Measurements from ENCODE around the gene OGFRL1.

OGFRL1 gene

DNA sequence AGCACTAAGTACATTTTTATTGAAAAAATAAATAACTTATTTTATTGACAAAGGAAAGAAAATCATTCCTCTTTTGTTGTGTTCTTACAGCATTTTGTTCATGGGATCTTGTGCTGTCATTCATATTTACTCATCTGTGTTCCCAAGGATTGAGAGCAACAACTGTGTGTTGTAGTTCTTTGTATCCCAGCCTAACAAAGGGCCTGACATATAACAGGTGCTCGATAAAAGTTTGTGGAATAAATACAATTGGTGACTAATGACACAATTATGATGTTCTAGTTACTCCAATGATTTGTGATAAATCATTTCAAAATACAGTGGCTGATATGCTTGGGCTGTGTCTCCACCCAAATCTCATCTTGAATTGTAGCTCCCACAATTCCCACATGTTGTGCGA, 7.9 kb upstream of the OGFRL1 start:
- DNase-seq, result no peak
- intact Hi-C loops (cut with DNase I), result no loop called here

DNA sequence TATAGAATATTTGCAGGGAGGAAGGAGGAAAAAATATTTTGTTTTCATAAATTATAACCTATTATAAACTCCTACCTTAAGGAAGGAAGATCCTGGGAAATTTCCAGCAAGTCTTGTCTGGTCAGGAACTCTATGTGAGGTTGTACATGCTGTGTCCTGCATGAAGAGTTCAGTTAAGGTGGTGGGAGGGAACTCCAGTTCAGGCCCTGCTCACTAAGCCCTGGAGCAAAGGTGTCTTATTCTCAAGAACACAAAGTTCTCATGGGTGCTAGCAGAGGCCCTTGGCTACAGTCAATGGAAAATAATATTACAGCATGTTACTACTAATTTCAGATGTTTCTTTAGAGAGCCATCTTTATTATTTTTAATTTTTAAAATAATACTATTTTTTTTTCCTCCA, 3.8 kb upstream of the OGFRL1 start:
- intact Hi-C loops (cut with DNase I), result no loop called here
- DNase-seq, result no peak

DNA sequence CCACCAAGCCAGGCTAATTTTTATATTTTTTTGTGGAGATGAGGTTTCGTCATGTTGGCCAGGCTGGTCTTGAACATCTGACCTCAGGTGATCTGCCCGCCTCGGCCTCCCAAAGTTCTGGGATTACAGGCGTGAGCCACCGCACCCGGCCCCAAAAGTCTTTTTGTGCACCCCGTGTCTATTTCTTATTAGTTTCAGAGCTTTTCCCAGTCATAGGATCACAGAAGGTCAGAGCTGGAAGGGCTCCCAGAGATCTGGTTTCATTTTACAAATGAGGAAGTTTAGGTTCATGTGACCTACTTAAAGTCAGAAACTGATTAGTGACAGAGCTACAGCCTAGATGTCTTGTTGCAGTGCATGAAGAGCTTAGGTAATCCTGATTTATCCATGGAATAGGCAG, 1.6 kb upstream of the OGFRL1 start:
- no peak for DNase-seq
- intact Hi-C loops (cut with DNase I), result no loop called here

GRCh38 chr6:71287926-71288227, 734 bp upstream of the OGFRL1 start:
- DNase-seq, result no peak
- intact Hi-C loops (cut with DNase I), result no loop called here

GRCh38 chr6:71289039-71289801, 609 bp downstream of the OGFRL1 start:
- intact Hi-C loops (cut with DNase I), result no loop called here
- peak in 3 of 10 donors; percentile 32 to 84 (median 77) for DNase-seq

DNA sequence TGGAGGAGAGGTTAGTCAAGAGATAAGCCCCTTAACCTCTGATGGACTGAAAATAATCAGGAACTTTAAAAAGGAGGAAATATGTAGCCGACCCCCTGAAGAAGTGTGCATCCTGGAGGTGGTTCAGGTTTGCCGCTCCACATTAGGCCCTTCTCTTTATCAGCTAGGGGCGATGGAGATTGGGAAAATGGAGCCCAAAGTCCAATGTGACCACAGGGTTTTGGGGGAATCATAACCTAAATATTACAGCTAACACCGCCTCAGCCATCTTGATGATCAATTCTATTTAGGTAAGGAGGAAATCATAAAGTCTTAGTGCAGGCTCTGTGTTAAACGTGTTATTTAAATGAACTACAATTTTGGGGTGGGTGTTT, 1.2 kb downstream of the OGFRL1 start:
- DNase-seq, result no peak
- intact Hi-C loops (cut with DNase I), result loop anchor here (5.0 kb wide), 1 partner anchor 133 kb away; no protein-coding TSS in a partner anchor

GRCh38 chr6:71290611-71291010, 2.0 kb downstream of the OGFRL1 start:
- intact Hi-C loops (cut with DNase I), result loop anchor here (5.0 kb wide), 1 partner anchor 132 kb away; no protein-coding TSS in a partner anchor
- no peak for DNase-seq

DNA sequence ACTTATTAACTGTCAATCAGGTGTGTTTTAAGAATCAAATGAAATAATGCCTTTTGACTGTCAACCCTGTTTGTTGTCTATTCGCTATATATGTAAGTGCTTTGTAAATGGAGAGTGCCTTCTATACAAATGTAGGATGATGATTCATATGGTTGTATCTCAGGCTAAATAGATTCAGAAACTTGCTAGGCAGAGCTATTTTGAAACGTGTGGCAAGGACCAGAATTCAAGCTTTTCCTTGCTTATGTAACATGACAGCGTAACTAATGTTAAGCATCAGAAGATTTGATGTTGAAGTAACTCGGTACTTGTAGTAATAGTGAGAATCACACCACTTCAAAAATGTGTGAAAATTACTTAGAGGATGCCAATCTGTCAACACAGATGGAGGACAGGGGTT, 3.4 kb downstream of the OGFRL1 start:
- DNase-seq, result no peak
- intact Hi-C loops (cut with DNase I), result loop anchor here (5.0 kb wide), 1 partner anchor 130 kb away; no protein-coding TSS in a partner anchor

DNA sequence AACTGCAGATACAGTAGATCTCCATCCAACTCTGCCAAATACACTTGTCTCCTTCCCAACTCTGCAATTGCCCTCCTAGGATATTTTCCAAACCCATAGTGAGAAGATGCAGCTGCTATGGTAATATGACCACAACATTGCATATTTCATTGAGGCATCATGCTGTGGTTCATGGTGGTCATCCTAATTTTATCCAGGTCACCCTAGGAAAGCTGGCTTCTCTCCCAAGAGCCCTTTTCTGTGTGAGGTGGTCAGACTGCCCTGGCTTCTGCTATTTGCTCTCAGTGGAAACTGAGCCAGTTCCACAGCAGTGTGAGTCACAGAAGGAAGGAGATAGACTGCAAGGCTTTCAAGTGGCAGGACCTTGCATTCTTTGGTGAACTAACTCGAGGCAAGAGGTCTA, 5.5 kb downstream of the OGFRL1 start:
- DNase-seq, result no peak
- intact Hi-C loops (cut with DNase I), result loop anchor here (5.0 kb wide), 1 partner anchor 128 kb away; no protein-coding TSS in a partner anchor

- no peak for DNase-seq
- intact Hi-C loops (cut with DNase I), result no loop called here
These were observed 9.8 kb downstream of the OGFRL1 start for GRCh38 chr6:71298459-71298858.

GRCh38 chr6:71299541-71300470, 11.2 kb downstream of the OGFRL1 start:
- DNase-seq, result no peak
- intact Hi-C loops (cut with DNase I), result no loop called here

GRCh38 chr6:71300561-71301168, 12.1 kb downstream of the OGFRL1 start:
- DNase-seq, result no peak
- intact Hi-C loops (cut with DNase I), result no loop called here

DNA sequence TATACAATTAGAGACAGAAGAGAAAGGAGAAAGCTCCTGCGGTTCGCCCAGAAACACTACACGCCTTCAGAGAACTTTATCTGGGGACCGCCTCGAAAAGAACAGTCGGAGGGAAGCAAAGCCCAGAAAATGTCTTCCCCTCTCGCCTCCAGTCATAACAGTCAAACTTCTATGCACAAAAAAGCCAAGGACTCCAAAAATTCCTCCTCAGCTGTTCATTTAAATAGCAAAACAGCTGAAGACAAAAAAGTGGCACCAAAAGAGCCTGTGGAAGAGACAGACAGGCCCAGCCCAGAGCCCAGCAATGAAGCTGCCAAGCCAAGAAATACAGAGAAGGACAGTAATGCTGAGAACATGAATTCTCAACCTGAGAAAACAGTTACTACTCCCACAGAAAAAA, 12.9 kb downstream of the OGFRL1 start:
- intact Hi-C loops (cut with DNase I), result no loop called here
- DNase-seq, result no peak

DNA sequence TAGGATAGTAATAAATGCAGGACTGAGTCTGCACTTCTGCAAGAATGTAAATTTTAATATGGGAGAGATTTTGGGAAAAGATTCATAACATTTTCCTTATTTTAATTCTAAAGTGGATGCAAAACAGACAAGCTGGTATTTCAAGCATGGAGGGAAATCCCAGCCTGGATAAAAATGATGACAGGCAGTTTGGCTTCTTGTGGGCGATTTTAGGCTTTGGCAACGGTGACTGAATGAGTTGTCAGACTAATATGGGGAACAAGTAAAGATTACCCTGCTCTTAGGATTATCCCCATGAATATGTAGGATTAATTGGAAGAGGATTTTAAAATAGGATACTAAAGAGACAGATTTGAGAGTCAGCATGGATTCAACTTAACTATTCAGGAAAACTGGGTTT, 21.0 kb downstream of the OGFRL1 start:
- no peak for DNase-seq
- intact Hi-C loops (cut with DNase I), result no loop called here

DNA sequence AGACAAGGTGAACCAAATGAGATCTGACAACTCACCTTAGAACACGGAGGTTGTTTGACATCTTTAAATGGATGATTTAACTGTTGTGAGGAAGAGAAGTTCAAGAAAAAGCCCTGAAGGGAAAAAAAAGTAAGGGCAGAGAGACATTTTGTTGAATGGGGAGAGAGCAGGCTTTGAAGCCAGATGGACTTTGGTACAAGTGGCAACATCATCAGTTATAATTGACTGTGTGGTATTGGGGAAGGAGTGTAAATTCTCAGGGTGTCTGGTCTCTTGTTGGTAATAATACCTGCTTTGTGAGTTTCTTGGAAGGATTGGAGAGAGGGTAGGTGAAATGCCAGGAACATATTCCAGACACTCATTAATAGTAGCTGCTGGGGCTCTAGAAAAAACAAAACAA, 21.6 kb downstream of the OGFRL1 start:
- intact Hi-C loops (cut with DNase I), result no loop called here

GRCh38 chr6:71312089-71312488, 23.5 kb downstream of the OGFRL1 start:
- intact Hi-C loops (cut with DNase I), result no loop called here
- DNase-seq, result no peak

More for the DNA sequence above, 21.6 kb downstream of the OGFRL1 start:
- DNase-seq, result no peak

GRCh38 chr6:71317441-71317840, 28.8 kb downstream of the OGFRL1 start:
- intact Hi-C loops (cut with DNase I), result no loop called here

GRCh38 chr6:71320041-71320440, 31.4 kb downstream of the OGFRL1 start:
- intact Hi-C loops (cut with DNase I), result no loop called here

More at GRCh38 chr6:71317441-71317840, 28.8 kb downstream of the OGFRL1 start:
- DNase-seq, result no peak

GRCh38 chr6:71321314-71321713, 32.7 kb downstream of the OGFRL1 start:
- no peak for DNase-seq
- intact Hi-C loops (cut with DNase I), result no loop called here

More at GRCh38 chr6:71320041-71320440, 31.4 kb downstream of the OGFRL1 start:
- DNase-seq, result no peak

DNA sequence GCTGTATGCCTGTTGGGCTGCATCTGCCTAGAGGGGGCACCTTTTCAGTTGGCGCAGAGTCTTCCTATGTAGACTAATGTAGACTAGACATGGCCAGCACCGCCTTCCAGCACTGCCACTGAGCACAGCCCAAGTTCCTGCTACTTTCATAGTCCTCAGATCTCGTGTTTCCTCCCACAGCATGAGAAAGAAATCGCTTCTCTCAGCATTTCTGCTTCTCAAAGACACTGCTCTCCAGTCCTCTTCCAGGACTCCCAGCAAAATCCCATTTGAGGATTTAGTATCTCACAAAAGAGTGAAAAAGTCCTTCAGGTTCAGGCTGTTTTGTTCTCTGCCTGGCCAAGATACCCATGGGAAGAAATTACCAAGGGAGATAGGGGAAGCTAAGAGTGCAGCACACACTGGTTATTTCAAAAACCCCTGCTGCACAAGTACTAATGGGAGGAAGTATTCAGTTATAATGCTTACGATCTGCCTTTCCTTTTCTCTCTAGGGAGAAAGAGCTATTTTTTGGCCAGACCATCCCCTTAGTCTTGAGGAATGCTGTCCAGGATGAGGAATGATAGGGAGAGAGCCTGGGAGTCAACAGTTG, 35.7 kb downstream of the OGFRL1 start:
- intact Hi-C loops (cut with DNase I), result no loop called here
- no peak for DNase-seq

DNA sequence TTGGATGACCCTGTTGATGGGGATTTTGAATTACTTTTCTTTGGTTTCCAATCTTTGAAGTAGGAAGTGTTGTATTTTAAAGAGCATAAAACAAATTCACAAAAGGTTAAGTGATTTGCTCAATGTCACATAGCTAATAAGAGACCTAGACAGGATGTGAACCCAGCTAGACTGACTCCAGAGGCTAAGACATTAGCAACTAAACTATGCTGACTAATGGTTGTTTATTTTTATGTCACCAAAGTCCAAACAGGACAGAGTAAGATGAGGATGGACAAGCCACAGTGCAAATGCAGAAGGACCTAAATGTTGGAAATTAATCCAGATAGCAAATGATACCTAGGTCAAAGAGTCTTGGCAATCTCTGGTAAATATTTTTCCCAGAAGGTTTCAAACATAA, 38.0 kb downstream of the OGFRL1 start:
- intact Hi-C loops (cut with DNase I), result no loop called here

More for the DNA sequence above, 38.0 kb downstream of the OGFRL1 start:
- DNase-seq, result no peak
